ENCODE results near the gene CAPZA1.
A peak's percentile ranks its signal among the peaks of the same experiment; 100 is the strongest.

GRCh38 chr1:112718691-112719418, 99.2 kb downstream of the CAPZA1 start:
- TF ChIP-seq RAD21 (conservative IDR thresholded peaks at IDR 0.05) (peak; percentile 46), EP300 (conservative IDR thresholded peaks at IDR 0.05; ENCODE audit: poor library complexity, severe bottlenecking) (no peak), CTCF (IDR thresholded peaks at IDR 0.05; ENCODE audit: poor library complexity, severe bottlenecking) (peak; percentile 62), SMC3 (conservative IDR thresholded peaks at IDR 0.05; ENCODE audit: poor library complexity) (peak; percentile 59), POLR2AphosphoS5 (IDR thresholded peaks at IDR 0.05) (no peak)

Data from neural cell (in vitro differentiated cells).